Neural progenitor cell (in vitro differentiated cells): ENCODE measurements around the gene IRAK1.

Experiments
- CTCF ChIP-seq: fragments of 200-600 bp; sonication (generic); IDR thresholded peaks from 2 replicates; pipeline ENCODE4 v1.5.1; 2017; ENCODE audit warnings: antibody characterized with exemption, mild to moderate bottlenecking
- EZH2phosphoT487 ChIP-seq: fragments of 200-600 bp; sonication (generic); IDR thresholded peaks from 2 replicates; pipeline ENCODE4 v1.6.1; 2017; ENCODE audit warnings: antibody characterized with exemption

- TF ChIP-seq CTCF (no peak), EZH2phosphoT487 (no peak)
These were observed 11.1 kb upstream of the IRAK1 start for GRCh38 chrX:154030715-154031305.
